Erythroblast (primary cell): Measurements from ENCODE around the gene CDK6.

Source experiments
- GATA1 ChIP-seq: IDR thresholded peaks from 2 replicates; pipeline ENCODE4 v1.6.1; 2011; ENCODE audit warnings: low read depth, mild to moderate bottlenecking, control low read depth, low read length, moderate library complexity
- POLR2A ChIP-seq: IDR thresholded peaks from 2 replicates; pipeline ENCODE4 v1.6.1; 2011; ENCODE audit warnings: mild to moderate bottlenecking, low read length

- no peak for TF ChIP-seq POLR2A
- TF ChIP-seq GATA1 = no peak
Measured at GRCh38 chr7:92603089-92603445, 233.3 kb downstream of the CDK6 start.
